ENCODE measurements around the gene CBY1. TPM values are rescaled to one million over a fixed set of nuclear protein-coding genes. Genes with fewer than 3 reads are reported as not detected.

The CBY1 gene
- total RNA-seq, 6 donors from 2014 or later, result 15.8 to 30.3 (median 23.5) TPM

- peaks cover 51 to 66% (median 56%) of the 10 kb centered on the region in 4 donors for H3K4me1 ChIP-seq
- no peaks in the 10 kb centered on the region for H3K27me3 ChIP-seq
- H3K9me3 ChIP-seq, result no peaks in the 10 kb centered on the region
- no peak overlapping the region for H3K4me3 ChIP-seq
- H3K27ac ChIP-seq, result peak overlapping the region in 3 of 4 donors; percentile 97 to 99 (median 98)
- ATAC-seq (ENCODE audit: low FRiP score in 2 of 2) (no peak), DNase-seq (no peak)
- no peak for TF ChIP-seq EP300 (IDR thresholded peaks at IDR 0.05)
- TF ChIP-seq, protein P1, sequence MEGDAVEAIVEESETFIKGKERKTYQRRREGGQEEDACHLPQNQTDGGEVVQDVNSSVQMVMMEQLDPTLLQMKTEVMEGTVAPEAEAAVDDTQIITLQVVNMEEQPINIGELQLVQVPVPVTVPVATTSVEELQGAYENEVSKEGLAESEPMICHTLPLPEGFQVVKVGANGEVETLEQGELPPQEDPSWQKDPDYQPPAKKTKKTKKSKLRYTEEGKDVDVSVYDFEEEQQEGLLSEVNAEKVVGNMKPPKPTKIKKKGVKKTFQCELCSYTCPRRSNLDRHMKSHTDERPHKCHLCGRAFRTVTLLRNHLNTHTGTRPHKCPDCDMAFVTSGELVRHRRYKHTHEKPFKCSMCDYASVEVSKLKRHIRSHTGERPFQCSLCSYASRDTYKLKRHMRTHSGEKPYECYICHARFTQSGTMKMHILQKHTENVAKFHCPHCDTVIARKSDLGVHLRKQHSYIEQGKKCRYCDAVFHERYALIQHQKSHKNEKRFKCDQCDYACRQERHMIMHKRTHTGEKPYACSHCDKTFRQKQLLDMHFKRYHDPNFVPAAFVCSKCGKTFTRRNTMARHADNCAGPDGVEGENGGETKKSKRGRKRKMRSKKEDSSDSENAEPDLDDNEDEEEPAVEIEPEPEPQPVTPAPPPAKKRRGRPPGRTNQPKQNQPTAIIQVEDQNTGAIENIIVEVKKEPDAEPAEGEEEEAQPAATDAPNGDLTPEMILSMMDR (IDR thresholded peaks at IDR 0.05), result no peak
- no peak for TF ChIP-seq POLR2A (IDR thresholded peaks at IDR 0.05)
- no peak for TF ChIP-seq POLR2AphosphoS5 (IDR thresholded peaks at IDR 0.05)
- 52 to 62% methylated on average over 3 of the region's 3 CpGs for WGBS, 2 donors
- H3K36me3 ChIP-seq, result peaks cover 0 to 39% (median 6%) of the 10 kb centered on the region in 4 donors
These were observed 38.5 kb downstream of the CBY1 start for GRCh38 chr22:38694940-38695339.

DNA sequence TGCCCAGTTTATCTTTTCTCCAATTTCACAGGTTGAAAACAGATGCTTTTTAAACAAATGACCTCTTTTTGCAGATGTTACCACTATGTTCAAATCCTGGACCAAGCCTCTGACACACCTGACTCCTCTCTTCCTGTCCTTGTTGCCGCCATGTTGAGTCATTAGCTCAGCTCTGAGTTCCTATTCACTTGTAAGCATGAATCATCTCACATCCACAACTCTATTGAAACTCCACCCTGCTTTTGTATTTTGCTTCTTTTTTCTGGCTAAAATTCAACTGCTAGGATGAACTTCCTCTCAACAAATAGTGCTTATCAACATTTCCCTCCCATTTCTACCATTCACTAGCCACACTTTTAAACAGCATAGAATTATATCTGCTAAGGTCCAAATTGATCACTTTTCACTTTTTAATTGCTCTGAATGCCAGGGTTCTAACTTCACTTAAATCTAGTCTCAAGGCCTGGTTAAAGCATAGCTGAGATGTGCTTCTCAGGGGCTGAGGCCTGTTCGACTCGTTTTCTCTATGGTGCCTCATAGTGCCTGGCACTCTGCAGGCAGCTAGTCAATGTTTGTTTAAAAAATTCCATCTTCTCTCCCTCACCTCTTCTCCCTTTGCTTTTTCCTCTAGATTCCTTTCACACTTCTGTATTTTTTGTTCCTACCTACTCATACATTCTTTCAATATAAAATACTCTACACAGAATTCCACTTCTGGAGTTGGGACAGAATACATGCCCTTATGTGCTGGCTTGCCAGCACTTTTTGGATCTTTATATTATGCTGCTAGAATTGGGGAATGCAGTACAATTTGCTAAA lies 40.4 kb downstream of the CBY1 start:
- no peak for TF ChIP-seq EP300 (IDR thresholded peaks at IDR 0.05)
- peak in 1 of 2 donors; percentile 23 for TF ChIP-seq POLR2AphosphoS5 (IDR thresholded peaks at IDR 0.05)
- H3K9me3 ChIP-seq, result no peaks in the 10 kb centered on the region
- H3K4me3 ChIP-seq, result peak overlapping the region in 1 of 4 donors; percentile 65
- 24 to 32% methylated on average over 3 of the region's 3 CpGs for WGBS, 2 donors
- no peaks in the 10 kb centered on the region for H3K27me3 ChIP-seq
- H3K36me3 ChIP-seq, result peaks cover 0 to 28% (median 4%) of the 10 kb centered on the region in 4 donors
- ATAC-seq (ENCODE audit: low FRiP score in 2 of 2) (no peak), DNase-seq (peak in 1 of 2 donors; percentile 51)
- H3K27ac ChIP-seq, result peak overlapping the region; percentile 41 to 99 (median 98)
- peaks cover 57 to 71% (median 60%) of the 10 kb centered on the region in 4 donors for H3K4me1 ChIP-seq

GRCh38 chr22:38697425-38698089 lies 41.1 kb downstream of the CBY1 start:
- DNase-seq (no peak), ATAC-seq (ENCODE audit: low FRiP score in 2 of 2) (no peak)
- TF ChIP-seq POLR2AphosphoS5 (IDR thresholded peaks at IDR 0.05), result peak in 1 of 2 donors; percentile 6
- TF ChIP-seq, protein P1 (IDR thresholded peaks at IDR 0.05), result no peak
- WGBS, 2 donors, result 63 to 77% methylated on average over 8 of the region's 8 CpGs
- peaks cover 57 to 71% (median 61%) of the 10 kb centered on the region in 4 donors for H3K4me1 ChIP-seq
- H3K27me3 ChIP-seq, result no peaks in the 10 kb centered on the region
- peak overlapping the region; percentile 41 to 99 (median 98) for H3K27ac ChIP-seq
- no peaks in the 10 kb centered on the region for H3K9me3 ChIP-seq
- H3K36me3 ChIP-seq, result peaks cover 0 to 22% (median 1%) of the 10 kb centered on the region in 4 donors
- H3K4me3 ChIP-seq, result peak overlapping the region in 1 of 4 donors; percentile 65

DNA sequence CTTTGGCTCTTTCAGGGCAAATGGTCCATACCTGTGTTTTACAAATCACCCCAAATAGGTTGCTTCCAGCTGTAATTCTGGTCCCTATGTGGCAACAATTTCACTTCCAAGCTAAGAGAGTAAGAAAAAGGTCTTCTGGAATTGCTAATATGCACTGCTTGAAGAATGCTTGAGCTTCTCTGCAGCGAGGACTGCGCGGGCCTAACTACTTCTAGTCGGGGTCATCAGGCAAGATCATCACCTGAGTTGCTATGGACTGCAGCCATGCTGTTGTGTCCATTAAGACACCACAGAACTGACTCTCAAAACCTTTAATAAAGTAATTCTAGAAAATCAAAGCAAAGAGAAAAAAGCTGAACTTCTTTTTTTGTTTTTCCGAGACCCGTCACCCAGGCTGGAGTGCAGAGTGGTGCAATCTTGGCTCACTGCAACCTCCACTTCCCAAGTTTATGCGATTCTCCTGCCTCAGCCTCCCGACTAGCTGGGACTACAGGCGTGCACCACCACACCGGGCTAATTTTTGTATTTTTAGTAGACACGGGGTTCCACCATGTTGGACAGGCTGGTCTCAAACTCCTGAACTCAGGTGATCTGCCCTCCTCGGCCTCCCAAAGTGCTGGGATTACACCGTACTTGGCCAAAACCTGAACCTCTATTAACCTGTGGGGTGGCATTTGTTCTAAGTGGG lies 42.1 kb downstream of the CBY1 start:
- H3K27me3 ChIP-seq, result no peaks in the 10 kb centered on the region
- ATAC-seq (ENCODE audit: low FRiP score in 2 of 2) (no peak), DNase-seq (no peak)
- 76 to 82% methylated on average over 13 of the region's 13 CpGs for WGBS, 2 donors
- TF ChIP-seq POLR2A (IDR thresholded peaks at IDR 0.05) (no peak), POLR2AphosphoS5 (IDR thresholded peaks at IDR 0.05) (no peak), EP300 (IDR thresholded peaks at IDR 0.05) (no peak)
- TF ChIP-seq, protein P1 (IDR thresholded peaks at IDR 0.05), result no peak
- peak overlapping the region; percentile 51 to 65 (median 62) for H3K4me3 ChIP-seq
- no peaks in the 10 kb centered on the region for H3K9me3 ChIP-seq
- peaks cover 55 to 67% (median 59%) of the 10 kb centered on the region in 4 donors for H3K4me1 ChIP-seq
- H3K36me3 ChIP-seq, result peaks cover 0 to 12% (median 1%) of the 10 kb centered on the region in 4 donors
- H3K27ac ChIP-seq, result peak overlapping the region; percentile 97 to 99 (median 98)

DNA sequence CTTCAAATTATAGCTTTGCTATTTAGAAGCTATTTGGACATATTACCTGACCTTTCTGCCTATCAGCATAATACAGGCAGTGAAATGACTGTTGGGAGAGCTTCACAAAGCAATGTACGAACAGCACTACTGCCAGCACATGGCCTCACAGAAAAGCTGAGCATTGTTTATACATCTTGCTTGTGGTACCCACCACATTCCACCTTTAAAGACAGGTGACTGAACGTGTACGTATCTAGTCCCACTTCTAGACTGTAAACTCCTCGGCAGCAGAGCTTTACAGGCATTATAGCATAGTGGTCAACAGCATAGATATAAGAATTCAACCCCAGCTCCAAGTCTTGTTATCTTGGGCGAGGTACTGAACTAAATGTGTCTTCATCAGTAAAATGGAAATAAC lies 42.7 kb downstream of the CBY1 start:
- ATAC-seq (ENCODE audit: low FRiP score in 2 of 2) (no peak), DNase-seq (no peak)
- WGBS, 2 donors, result 47 to 55% methylated on average over 5 of the region's 5 CpGs
- Histone ChIP-seq H3K4me1 (peaks cover 54 to 61% (median 56%) of the 10 kb centered on the region in 4 donors), H3K27ac (peak overlapping the region; percentile 97 to 99 (median 98)), H3K9me3 (no peaks in the 10 kb centered on the region), H3K4me3 (peak overlapping the region; percentile 51 to 65 (median 62)), H3K27me3 (no peaks in the 10 kb centered on the region), H3K36me3 (peaks cover 0 to 7% (median 1%) of the 10 kb centered on the region in 4 donors)
- no peak for TF ChIP-seq EP300 (IDR thresholded peaks at IDR 0.05)
- TF ChIP-seq, protein P1 (IDR thresholded peaks at IDR 0.05), result no peak
- TF ChIP-seq POLR2A (IDR thresholded peaks at IDR 0.05), result no peak
- TF ChIP-seq POLR2AphosphoS5 (IDR thresholded peaks at IDR 0.05), result no peak
